ACC112 (cell line): Measurements from ENCODE around the gene VEPH1.

Source experiments
- H2AFZ ChIP-seq: fragments of 200-600 bp; sonication (generic); one replicate; pipeline ENCODE4 v1.6.0; 2017; ENCODE audit warnings: antibody characterized with exemption, low read length; ENCODE audit not compliant: unreplicated experiment
- H3K27ac ChIP-seq: fragments of 200-600 bp; sonication (generic); 2 replicates; pipeline ENCODE4 v1.5.1; 2014; ENCODE audit warnings: low read depth, mild to moderate bottlenecking, antibody characterized with exemption, low read length, moderate library complexity
- H3K27me3 ChIP-seq: fragments of 200-600 bp; sonication (generic); 2 replicates; pipeline ENCODE4 v1.6.1; 2014; ENCODE audit warnings: mild to moderate bottlenecking, antibody characterized with exemption, low read length, moderate library complexity, mixed read lengths; ENCODE audit not compliant: insufficient read depth
- H3K36me3 ChIP-seq: fragments of 200-600 bp; sonication (generic); 2 replicates; pipeline ENCODE4 v1.6.1; 2016; ENCODE audit warnings: mild to moderate bottlenecking, antibody characterized with exemption, low read length, moderate library complexity, mixed read lengths; ENCODE audit not compliant: insufficient read depth
- H3K4me1 ChIP-seq: fragments of 200-600 bp; sonication (generic); one replicate; pipeline ENCODE4 v1.6.1; 2016; ENCODE audit warnings: low read length, mixed read lengths; ENCODE audit not compliant: insufficient read depth, unreplicated experiment, control insufficient read depth
- H3K4me3 ChIP-seq: fragments of 200-600 bp; sonication (generic); 2 replicates; pipeline ENCODE4 v1.5.1; 2014; ENCODE audit warnings: mild to moderate bottlenecking, low read depth, low read length
- H3K79me2 ChIP-seq: fragments of 200-600 bp; sonication (generic); one replicate; pipeline ENCODE4 v1.6.0; 2016; ENCODE audit warnings: low read length; ENCODE audit not compliant: control insufficient read depth, unreplicated experiment, insufficient read depth

The VEPH1 gene

DNA sequence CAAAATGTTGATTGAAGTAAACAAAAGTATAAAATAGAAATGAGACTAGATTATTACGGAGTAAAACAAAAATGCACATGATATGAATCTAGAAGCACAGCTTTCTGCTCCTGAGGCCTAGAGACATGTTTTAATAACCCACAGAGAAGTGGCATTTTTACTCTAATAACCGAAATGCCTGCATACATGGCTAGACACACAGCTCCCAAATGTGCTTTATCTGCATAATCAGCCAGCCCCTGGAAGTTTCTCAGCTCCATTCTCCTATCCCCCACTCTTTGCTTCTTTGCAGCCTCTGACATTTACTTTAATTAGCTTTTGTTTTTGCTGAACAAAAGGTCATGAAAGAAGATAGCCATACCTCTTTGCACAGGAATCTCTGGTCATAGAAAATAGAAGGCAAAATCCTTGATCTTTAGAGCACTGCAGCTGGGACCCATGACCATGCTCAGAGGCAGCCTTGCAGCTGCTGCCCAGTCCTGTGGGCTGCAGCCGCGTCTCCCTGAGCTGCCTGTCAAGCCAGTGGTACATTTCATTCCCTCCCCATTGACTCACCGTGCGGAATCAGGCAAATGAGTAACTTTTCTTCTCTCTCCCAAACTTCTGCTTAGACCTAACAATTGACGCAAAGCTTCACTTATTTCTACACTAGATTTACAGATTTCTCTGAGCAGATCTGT, at the start of gene VEPH1:
VEPH1 (minus strand) TSS at position 501 of the 680 bp plus-strand sequence. CDS start 8,067 bp downstream, outside the sequence.
- Histone ChIP-seq H3K4me3 (no peak within 1 kb of the TSS), H3K4me1 (peaks cover 5% of the 10 kb centered on the region), H3K27me3 (no peaks in the 10 kb centered on the region), H3K27ac (no peak within 1 kb of the TSS), H2AFZ (no peak within 1 kb of the TSS), H3K36me3 (0 out of 2 replicates have a peak, but pooled peaks cover 7% of the 10 kb centered on the region), H3K79me2 (peaks cover 15% of the 10 kb centered on the region)

- Histone ChIP-seq H2AFZ (no peak overlapping the region), H3K4me1 (no peaks in the 10 kb centered on the region), H3K27me3 (no peaks in the 10 kb centered on the region), H3K4me3 (no peak overlapping the region), H3K27ac (no peak overlapping the region), H3K36me3 (peaks cover 4% of the 10 kb centered on the region; the same call in 1 of the 2 replicates), H3K79me2 (peaks cover 8% of the 10 kb centered on the region)
Observed at GRCh38 chr3:157551961-157552360, 48.7 kb upstream of the VEPH1 start.

- H3K27me3 ChIP-seq = no peaks in the 10 kb centered on the region
- peaks cover 6% of the 10 kb centered on the region for H3K4me1 ChIP-seq
- H3K4me3 ChIP-seq = no peak overlapping the region
- H2AFZ ChIP-seq = no peak overlapping the region
- H3K79me2 ChIP-seq = peaks cover 8% of the 10 kb centered on the region
- H3K27ac ChIP-seq = no peak overlapping the region
- peaks cover 4% of the 10 kb centered on the region; the same call in 1 of the 2 replicates for H3K36me3 ChIP-seq
Observed at GRCh38 chr3:157549498-157549897, 46.3 kb upstream of the VEPH1 start.

- H3K79me2 ChIP-seq = peaks cover 7% of the 10 kb centered on the region
- H3K4me1 ChIP-seq = peaks cover 11% of the 10 kb centered on the region
- no peak overlapping the region for H2AFZ ChIP-seq
- peak overlapping the region; percentile 48; the same call in 1 of the 2 replicates for H3K4me3 ChIP-seq
- H3K27me3 ChIP-seq = no peaks in the 10 kb centered on the region
- peak overlapping the region; percentile 1; the same call in 1 of the 2 replicates for H3K27ac ChIP-seq
- no peaks in the 10 kb centered on the region for H3K36me3 ChIP-seq
Observed at GRCh38 chr3:157544501-157545130, 41.4 kb upstream of the VEPH1 start.

DNA sequence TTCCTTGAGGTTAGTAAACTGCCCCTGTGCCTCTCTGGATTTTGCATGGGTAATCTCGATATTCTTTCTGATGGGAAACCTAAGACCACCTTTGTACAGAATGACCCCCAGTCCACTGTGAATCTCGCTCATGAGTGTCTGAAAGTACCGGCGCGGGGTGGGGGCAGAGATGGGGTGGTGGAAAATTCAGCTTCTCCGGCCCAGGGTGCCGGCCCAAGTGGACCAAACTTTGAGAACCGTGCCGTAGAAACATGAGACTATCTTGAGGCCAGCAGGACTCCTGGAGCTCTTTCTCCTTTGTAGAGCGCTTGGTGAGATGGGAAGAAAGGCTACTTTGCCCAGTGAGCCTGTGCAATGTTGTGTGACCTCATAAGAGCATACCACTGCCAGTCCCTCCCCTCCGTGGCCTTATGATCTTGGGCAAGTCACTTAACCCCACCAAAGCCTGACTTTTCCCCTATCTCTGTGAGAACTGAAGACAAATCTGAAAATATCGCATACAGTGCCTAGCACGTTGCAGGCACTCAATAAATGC, 40.4 kb upstream of the VEPH1 start:
- Histone ChIP-seq H3K79me2 (peaks cover 2% of the 10 kb centered on the region), H3K36me3 (no peaks in the 10 kb centered on the region), H3K4me3 (peak overlapping the region; percentile 85), H2AFZ (peak overlapping the region; percentile 96), H3K27ac (no peak overlapping the region), H3K27me3 (no peaks in the 10 kb centered on the region), H3K4me1 (peaks cover 11% of the 10 kb centered on the region)

GRCh38 chr3:157542711-157543500, 39.7 kb upstream of the VEPH1 start:
- no peaks in the 10 kb centered on the region for H3K27me3 ChIP-seq
- peaks cover 11% of the 10 kb centered on the region for H3K4me1 ChIP-seq
- H3K36me3 ChIP-seq = no peaks in the 10 kb centered on the region
- H3K4me3 ChIP-seq = peak overlapping the region; percentile 85
- H3K27ac ChIP-seq = no peak overlapping the region
- no peaks in the 10 kb centered on the region for H3K79me2 ChIP-seq
- H2AFZ ChIP-seq = peak overlapping the region; percentile 96

DNA sequence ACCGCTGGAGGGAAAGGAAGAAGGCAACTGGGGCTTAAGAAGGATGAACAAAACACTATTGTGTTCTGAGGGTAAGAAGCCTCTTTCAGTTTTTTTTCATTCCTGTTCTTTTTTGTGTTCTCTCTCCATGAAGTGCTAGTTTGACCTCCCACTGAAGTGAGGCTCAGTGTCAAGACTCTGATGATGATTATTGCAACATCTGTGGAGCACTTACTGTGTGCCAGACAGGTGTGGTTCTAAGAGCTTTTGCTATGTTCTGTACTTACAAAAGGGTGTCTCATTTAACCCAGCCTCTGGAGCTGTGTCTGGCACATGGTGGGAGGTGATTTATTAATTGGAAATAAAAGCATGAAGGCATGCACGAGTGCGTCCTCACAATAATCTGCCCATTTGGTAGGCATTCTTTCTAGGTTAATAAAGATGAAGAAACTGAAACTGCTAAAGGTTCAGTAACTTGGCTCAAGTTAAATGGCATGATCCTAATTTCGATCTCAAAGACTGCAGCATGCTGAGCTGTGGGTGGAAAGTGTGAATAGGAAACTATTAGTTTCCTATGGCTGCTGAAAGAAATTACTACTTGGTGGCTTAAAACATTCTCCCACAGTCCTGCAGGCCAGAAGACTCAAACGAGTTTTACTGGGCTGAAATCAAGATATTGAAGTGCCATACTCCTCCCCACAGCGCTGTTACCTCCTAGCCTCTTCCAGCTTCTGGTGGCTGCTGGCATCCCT, 38.5 kb upstream of the VEPH1 start:
- Histone ChIP-seq H3K4me1 (peaks cover 11% of the 10 kb centered on the region), H3K27ac (no peak overlapping the region), H3K36me3 (no peaks in the 10 kb centered on the region), H2AFZ (no peak overlapping the region), H3K27me3 (no peaks in the 10 kb centered on the region), H3K79me2 (no peaks in the 10 kb centered on the region), H3K4me3 (no peak overlapping the region)

DNA sequence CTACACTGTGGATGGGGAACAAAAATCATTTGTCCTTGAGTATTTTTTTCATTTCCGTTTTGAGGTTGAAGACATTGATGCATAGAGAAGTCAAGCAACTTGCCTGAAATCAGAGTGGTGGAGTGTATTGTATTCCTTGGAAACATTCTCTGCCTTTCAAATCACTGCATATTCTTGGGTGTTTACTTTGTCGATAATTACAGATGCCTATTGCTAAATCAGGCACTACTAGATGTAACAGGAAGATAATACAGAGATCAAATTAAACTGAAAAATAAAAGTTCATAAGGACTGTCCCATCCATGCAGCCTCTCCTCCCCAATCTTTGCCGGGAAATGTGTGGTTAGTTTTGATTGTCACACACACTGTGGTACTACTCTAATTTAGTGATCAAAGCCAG, 37.4 kb upstream of the VEPH1 start:
- peaks cover 11% of the 10 kb centered on the region for H3K4me1 ChIP-seq
- H3K27me3 ChIP-seq = no peaks in the 10 kb centered on the region
- H3K4me3 ChIP-seq = no peak overlapping the region
- no peaks in the 10 kb centered on the region for H3K36me3 ChIP-seq
- H2AFZ ChIP-seq = no peak overlapping the region
- no peak overlapping the region for H3K27ac ChIP-seq
- no peaks in the 10 kb centered on the region for H3K79me2 ChIP-seq

DNA sequence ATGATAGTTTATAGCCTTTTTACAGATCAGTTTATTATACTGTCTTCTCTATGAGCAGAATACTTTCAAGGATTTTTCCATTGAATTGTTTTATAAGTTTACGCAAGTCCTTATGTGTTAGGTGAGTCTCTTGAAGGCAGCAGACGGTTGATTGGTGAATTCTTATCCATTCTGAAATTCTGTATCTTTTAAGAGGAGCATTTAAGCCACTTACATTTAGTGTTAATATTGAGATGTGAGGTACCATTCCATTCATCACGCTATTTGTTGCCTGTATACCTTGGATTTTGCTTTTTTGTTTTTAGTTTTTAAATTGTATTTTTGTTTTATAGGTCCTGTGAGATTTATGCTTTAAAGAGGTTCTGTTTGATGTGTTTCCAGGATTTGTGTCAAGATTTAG, 32.5 kb upstream of the VEPH1 start:
- no peaks in the 10 kb centered on the region for H3K27me3 ChIP-seq
- peaks cover 33% of the 10 kb centered on the region for H3K4me1 ChIP-seq
- H2AFZ ChIP-seq = no peak overlapping the region
- peaks cover 12% of the 10 kb centered on the region for H3K79me2 ChIP-seq
- no peak overlapping the region for H3K4me3 ChIP-seq
- no peaks in the 10 kb centered on the region for H3K36me3 ChIP-seq
- H3K27ac ChIP-seq = no peak overlapping the region

- no peaks in the 10 kb centered on the region for H3K36me3 ChIP-seq
- H3K27ac ChIP-seq = no peak overlapping the region
- peaks cover 42% of the 10 kb centered on the region for H3K4me1 ChIP-seq
- no peaks in the 10 kb centered on the region for H3K27me3 ChIP-seq
- peaks cover 15% of the 10 kb centered on the region for H3K79me2 ChIP-seq
- H3K4me3 ChIP-seq = no peak overlapping the region
- no peak overlapping the region for H2AFZ ChIP-seq
Observed at GRCh38 chr3:157534725-157535161, 31.5 kb upstream of the VEPH1 start.
